Neutrophil (primary cell): ENCODE measurements around the gene TTC7B.

Source experiments
- H3K27ac ChIP-seq: fragments of 200-600 bp; sonication (generic); 2 replicates; pipeline ENCODE4 v1.5.1; 2016; ENCODE audit warnings: mild to moderate bottlenecking, moderate library complexity
- H3K27me3 ChIP-seq: fragments of 200-600 bp; sonication (generic); 2 replicates; pipeline ENCODE4 v1.6.0; 2016; ENCODE audit warnings: mild to moderate bottlenecking
- H3K36me3 ChIP-seq: fragments of 200-600 bp; sonication (generic); 2 replicates; pipeline ENCODE4 v1.5.1; 2017
- H3K4me1 ChIP-seq, 2 experiments: fragments of 200-600 bp in 1 of 2; sonication (generic) in 1 of 2; 1 replicate in 1 of 2; 2 replicates in 1 of 2; pipeline versions ENCODE4 v1.5.1 to v1.6.1; 2013 to 2016; ENCODE audit warnings: low read depth in 1 of 2, low read length in 1 of 2, mild to moderate bottlenecking in 1 of 2, moderate library complexity in 1 of 2; ENCODE audit not compliant: control insufficient read depth in 1 of 2, insufficient read depth in 1 of 2
- H3K4me3 ChIP-seq, 2 experiments: fragments of 200-600 bp in 1 of 2; sonication (generic) in 1 of 2; 1 replicate in 1 of 2; 2 replicates in 1 of 2; pipeline ENCODE4 v1.5.1; 2013 to 2016; ENCODE audit warnings: low read depth in 1 of 2, low read length in 1 of 2, mild to moderate bottlenecking in 1 of 2, moderate library complexity in 1 of 2
- H3K9me3 ChIP-seq: fragments of 200-600 bp; sonication (generic); 2 replicates; pipeline ENCODE4 v1.5.1; 2016
- CTCF ChIP-seq: fragments of 200-600 bp; sonication (generic); IDR thresholded peaks from 2 replicates; pipeline ENCODE4 v1.5.1; 2016; ENCODE audit warnings: antibody characterized with exemption

TTC7B gene

GRCh38 chr14:90587252-90587910, 228.8 kb downstream of the TTC7B start:
- H3K9me3 ChIP-seq: no peaks in the 10 kb centered on the region
- H3K4me1 ChIP-seq: no peaks in the 10 kb centered on the region
- TF ChIP-seq CTCF: no peak
- H3K36me3 ChIP-seq: peaks cover 95% of the 10 kb centered on the region
- H3K27me3 ChIP-seq: no peaks in the 10 kb centered on the region
- H3K4me3 ChIP-seq: no peak overlapping the region
- H3K27ac ChIP-seq: no peak overlapping the region

- Histone ChIP-seq H3K27ac (no peak overlapping the region), H3K27me3 (no peaks in the 10 kb centered on the region), H3K4me1 (no peaks in the 10 kb centered on the region), H3K9me3 (no peaks in the 10 kb centered on the region), H3K36me3 (peaks cover 92% of the 10 kb centered on the region), H3K4me3 (no peak overlapping the region)
- TF ChIP-seq CTCF: no peak
These were observed 231.1 kb downstream of the TTC7B start for GRCh38 chr14:90585106-90585505.

DNA sequence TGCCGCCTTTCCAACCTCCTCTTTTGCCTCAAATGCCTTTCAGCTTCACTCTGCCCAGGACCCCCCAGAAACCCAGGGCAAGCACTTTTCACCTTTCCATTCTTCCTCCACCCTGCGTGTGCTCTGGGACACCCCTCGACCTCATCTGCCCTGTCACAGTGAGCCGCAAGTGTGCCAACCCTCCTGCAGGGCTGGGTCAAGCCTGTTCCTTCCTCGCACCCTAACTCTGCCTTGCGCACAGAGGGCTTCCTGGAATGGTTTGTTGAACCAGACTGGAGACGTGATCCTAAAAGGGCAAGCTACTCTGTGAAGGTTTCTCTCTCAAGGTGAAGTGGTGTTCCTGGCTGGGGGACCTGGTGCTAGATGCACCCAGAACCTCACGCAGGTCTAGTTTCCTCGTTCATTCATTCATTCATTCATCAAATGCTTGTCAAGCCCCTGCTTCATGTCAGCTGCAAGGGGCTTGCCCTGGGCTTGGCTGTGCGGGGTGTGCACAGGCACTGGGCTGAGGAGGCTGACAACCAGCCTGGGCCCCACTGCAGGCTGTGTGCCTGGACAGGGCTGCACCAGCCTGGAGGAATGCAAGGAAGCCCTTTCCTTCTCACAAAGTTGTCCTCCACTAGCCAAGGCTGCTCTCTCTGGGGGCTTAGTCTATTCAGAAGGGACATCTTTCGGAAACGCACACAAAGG, 232.2 kb downstream of the TTC7B start:
- Histone ChIP-seq H3K27ac (no peak overlapping the region), H3K27me3 (no peaks in the 10 kb centered on the region), H3K36me3 (peaks cover 92% of the 10 kb centered on the region), H3K4me3 (no peak overlapping the region), H3K9me3 (no peaks in the 10 kb centered on the region), H3K4me1 (no peaks in the 10 kb centered on the region)
- no peak for TF ChIP-seq CTCF

- Histone ChIP-seq H3K27me3 (no peaks in the 10 kb centered on the region), H3K27ac (no peak overlapping the region), H3K9me3 (no peaks in the 10 kb centered on the region), H3K4me1 (no peaks in the 10 kb centered on the region), H3K36me3 (peaks cover 95% of the 10 kb centered on the region), H3K4me3 (no peak overlapping the region)
- no peak for TF ChIP-seq CTCF
These were observed 232.8 kb downstream of the TTC7B start for GRCh38 chr14:90583427-90583826.

- no peak for TF ChIP-seq CTCF
- Histone ChIP-seq H3K9me3 (no peaks in the 10 kb centered on the region), H3K36me3 (peaks cover 95% of the 10 kb centered on the region), H3K27me3 (no peaks in the 10 kb centered on the region), H3K4me1 (no peaks in the 10 kb centered on the region), H3K4me3 (no peak overlapping the region), H3K27ac (no peak overlapping the region)
These were observed 234.1 kb downstream of the TTC7B start for GRCh38 chr14:90582166-90582565.
